GM18505 (cell line): ENCODE measurements around the gene USP46.

Source experiments
- ATAC-seq: cut with Tn5 transposase; IDR thresholded peaks from one replicate; pipeline ENCODE4 v1.9.1; 2021; ENCODE audit not compliant: unreplicated experiment
- POLR2A ChIP-seq: IDR thresholded peaks from 4 replicates; pipeline ENCODE4 v1.6.1; 2011; ENCODE audit warnings: borderline replicate concordance; ENCODE audit not compliant: insufficient read depth, insufficient read length; ENCODE audit errors: extremely low read depth

The USP46 gene

DNA sequence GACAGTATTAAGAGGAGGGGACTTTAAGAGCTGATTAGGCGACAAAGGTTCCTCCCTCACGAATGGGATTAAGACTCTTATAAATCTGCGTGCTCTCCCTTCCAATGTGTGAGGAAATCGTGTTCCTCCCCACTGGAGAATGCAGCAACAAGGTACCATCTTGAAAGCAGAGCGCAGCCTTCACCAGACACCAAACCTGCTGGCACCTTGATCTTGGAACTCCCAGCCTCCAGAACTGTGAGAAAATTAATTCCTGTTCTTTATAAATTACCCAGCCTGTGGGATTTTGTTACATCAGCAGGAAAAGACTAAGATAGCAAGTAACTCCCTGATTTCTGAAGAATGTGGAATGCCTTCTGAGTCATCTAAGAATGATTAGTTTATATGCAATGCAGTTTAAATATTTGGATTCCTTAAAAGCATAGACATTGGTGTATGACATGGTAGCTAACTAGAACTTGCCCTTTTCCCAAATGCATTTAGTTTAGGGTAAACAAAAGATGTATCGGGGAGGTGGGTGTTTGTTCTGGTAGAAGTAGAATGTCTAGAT is 86.1 kb downstream of the USP46 start:
- ATAC-seq: no peak
- TF ChIP-seq POLR2A: no peak

DNA sequence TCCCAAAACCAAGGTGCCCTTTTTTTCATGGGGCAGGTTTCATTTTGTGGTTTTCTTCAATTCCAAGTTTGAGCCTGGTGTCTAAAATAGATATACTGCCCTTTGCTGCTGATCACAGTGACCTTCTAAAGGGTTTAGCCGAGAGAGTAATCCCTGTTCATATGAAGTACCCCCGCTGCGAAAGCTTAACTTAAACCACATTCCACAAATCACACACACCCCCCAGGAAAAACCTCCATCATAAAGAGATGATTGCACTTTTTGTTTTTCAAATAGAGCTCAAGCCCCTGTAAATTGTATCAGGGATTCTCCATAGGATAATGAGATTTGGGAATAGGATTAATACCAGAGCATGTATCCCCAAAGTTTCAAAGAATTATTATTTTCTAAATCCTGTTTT is 90.8 kb downstream of the USP46 start:
- no peak for TF ChIP-seq POLR2A
- ATAC-seq: no peak

GRCh38 chr4:52566136-52567031 is 92.7 kb downstream of the USP46 start:
- ATAC-seq: no peak
- TF ChIP-seq POLR2A: no peak

DNA sequence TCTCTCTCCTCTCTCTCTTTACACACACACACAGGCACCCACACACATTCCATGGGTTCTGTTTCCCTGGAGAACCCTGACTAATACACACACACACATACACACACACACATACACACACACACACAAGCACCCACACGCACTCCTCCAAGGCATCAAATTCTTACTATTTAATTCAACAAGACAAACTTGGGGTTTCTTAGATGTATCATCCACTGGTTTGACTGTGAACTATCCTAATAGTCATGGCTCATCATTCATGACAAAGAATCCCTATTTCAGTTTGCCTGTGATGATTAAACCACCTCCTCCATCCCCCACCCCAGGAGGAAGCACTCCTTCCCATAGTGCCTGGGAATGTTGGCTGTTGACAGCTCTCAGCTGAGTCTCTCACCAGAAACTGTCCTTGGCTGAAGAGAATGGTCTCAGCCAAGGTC is 98.2 kb downstream of the USP46 start:
- ATAC-seq: no peak
- no peak for TF ChIP-seq POLR2A

DNA sequence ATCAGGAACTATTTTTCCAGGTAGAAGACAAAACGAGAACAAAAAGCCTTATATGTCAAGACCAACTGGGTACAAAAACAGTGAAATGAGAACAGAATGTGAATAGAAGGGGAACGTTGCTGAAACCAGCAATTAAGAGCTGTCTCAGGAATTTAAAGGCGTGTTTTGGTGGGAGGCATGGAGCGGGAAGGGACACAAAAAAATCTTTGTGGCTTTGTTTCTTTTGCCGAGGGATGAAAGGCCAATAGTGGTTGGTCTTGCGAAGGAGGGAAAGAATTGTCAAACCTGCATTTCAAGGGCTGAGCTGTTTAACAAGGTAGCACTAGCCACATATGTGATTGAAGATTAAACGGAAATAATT is 103.8 kb downstream of the USP46 start:
- no peak for TF ChIP-seq POLR2A
- ATAC-seq: no peak

- no peak for ATAC-seq
- no peak for TF ChIP-seq POLR2A
These were observed 104.3 kb downstream of the USP46 start for GRCh38 chr4:52554612-52555355.

- ATAC-seq: no peak
- TF ChIP-seq POLR2A: no peak
These were observed 106.3 kb downstream of the USP46 start for GRCh38 chr4:52552778-52553177.

GRCh38 chr4:52551487-52551886 is 107.6 kb downstream of the USP46 start:
- no peak for ATAC-seq
- TF ChIP-seq POLR2A: no peak

- ATAC-seq: no peak
- no peak for TF ChIP-seq POLR2A
These were observed 108.9 kb downstream of the USP46 start for GRCh38 chr4:52550186-52550585.

- ATAC-seq: no peak
- TF ChIP-seq POLR2A: no peak
These were observed 110.1 kb downstream of the USP46 start for GRCh38 chr4:52548818-52549570.

GRCh38 chr4:52546449-52546848 is 112.7 kb downstream of the USP46 start:
- no peak for TF ChIP-seq POLR2A
- ATAC-seq: no peak

DNA sequence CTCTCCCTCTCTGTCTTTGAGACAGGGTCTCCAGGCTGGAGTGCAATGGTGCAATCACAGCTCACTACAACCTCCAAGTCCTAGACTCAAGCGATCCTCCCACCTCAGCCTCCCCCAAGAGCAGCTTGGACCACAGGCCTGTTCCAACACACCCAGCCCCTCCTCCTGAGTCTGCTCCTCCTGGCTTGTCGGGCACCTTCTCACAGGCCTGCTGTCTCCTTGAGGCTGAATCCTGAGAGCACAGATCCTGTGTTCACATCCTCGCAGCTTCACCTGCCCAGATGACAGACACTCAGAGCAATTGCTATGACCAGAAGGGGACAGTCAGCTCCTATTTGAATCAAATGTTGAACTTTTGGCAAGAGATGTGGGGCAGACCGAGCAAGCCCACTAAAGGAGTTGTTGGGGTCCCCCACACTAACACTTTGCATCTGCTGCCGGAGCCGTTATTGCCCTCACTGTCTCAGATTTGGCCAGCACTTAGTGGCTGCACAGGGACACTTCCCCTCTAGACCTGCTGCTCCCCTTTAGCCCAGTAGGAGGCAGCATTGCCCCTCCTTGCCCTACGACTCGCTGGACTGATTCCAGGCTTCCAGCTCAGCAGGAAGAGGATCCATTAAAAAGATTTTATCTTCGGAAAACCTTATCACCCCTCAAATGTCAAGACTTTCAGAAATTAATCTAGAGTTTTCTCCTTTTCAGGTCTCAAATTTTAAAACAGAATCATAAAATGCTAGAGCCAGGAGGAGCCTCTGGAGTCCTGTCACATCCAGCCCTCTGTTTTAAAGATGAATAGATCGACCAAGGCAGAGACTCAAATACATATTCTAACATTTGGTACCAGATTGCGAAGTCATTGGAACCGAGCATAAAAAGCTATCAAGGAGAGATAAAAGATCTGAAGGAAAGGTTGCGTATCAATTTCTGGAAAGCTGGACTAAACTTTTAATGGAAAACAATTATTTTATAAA is 113.7 kb downstream of the USP46 start:
- ATAC-seq: peak; percentile 76
- no peak for TF ChIP-seq POLR2A
